HG03439 (cell line): ENCODE measurements around the gene TMCO6.
"Not testable (repeated sequence)": the region's sequence is repeated elsewhere in the genome, so short reads cannot be mapped to it uniquely, and the experiment has no call there.

ENCODE experiments used
- ATAC-seq: cut with Tn5 transposase; IDR thresholded peaks from one replicate; pipeline ENCODE4 v1.9.1; 2021; ENCODE audit warnings: mild to moderate bottlenecking, moderate library complexity; ENCODE audit not compliant: unreplicated experiment

The TMCO6 gene

GRCh38 chr5:140630292-140631035 is 8.8 kb upstream of the TMCO6 start:
- no peak for ATAC-seq

- ATAC-seq, result no peak
These were observed 8.2 kb upstream of the TMCO6 start for GRCh38 chr5:140631036-140631417.

GRCh38 chr5:140631831-140632365 is 7.4 kb upstream of the TMCO6 start:
- ATAC-seq, result no peak

GRCh38 chr5:140632366-140633020 is 6.8 kb upstream of the TMCO6 start:
- no peak for ATAC-seq

GRCh38 chr5:140633021-140633471 is 6.2 kb upstream of the TMCO6 start, which contains the start of gene CD14:
CD14 (minus strand) TSS chr5:140633175; CDS start chr5:140633071, 104 bp downstream.
- no peak for ATAC-seq

- ATAC-seq, result no peak
These were observed 5.8 kb upstream of the TMCO6 start for GRCh38 chr5:140633501-140633900.

GRCh38 chr5:140634103-140634502 is 5.1 kb upstream of the TMCO6 start:
- ATAC-seq, result no peak

GRCh38 chr5:140635291-140636257 is 3.7 kb upstream of the TMCO6 start:
- ATAC-seq, result no peak

GRCh38 chr5:140637371-140638100 is 1.7 kb upstream of the TMCO6 start:
- no peak for ATAC-seq

- ATAC-seq, result peak; percentile 1
These were observed 428 bp upstream of the TMCO6 start for GRCh38 chr5:140638898-140639147.

- ATAC-seq, result no peak
These were observed 2.5 kb downstream of the TMCO6 start for GRCh38 chr5:140641716-140642115.

GRCh38 chr5:140642718-140643117 is 3.5 kb downstream of the TMCO6 start:
- no peak for ATAC-seq

- ATAC-seq, result no peak
These were observed 7.8 kb downstream of the TMCO6 start for GRCh38 chr5:140647042-140647419.

GRCh38 chr5:140658870-140659269 is 19.6 kb downstream of the TMCO6 start:
- no peak for ATAC-seq

GRCh38 chr5:140660371-140660770 is 21.1 kb downstream of the TMCO6 start:
- ATAC-seq, result not testable (repeated sequence)

GRCh38 chr5:140664030-140664358 is 24.7 kb downstream of the TMCO6 start:
- no peak for ATAC-seq

GRCh38 chr5:140664359-140665119 is 25.3 kb downstream of the TMCO6 start, which contains the start of gene WDR55:
WDR55 (plus strand) TSS chr5:140664904; CDS start chr5:140664913, 9 bp downstream.
- ATAC-seq, result peak; percentile 96

- ATAC-seq, result not testable (repeated sequence)
These were observed 31.8 kb downstream of the TMCO6 start for GRCh38 chr5:140671035-140671434.

GRCh38 chr5:140671472-140672125 is 32.3 kb downstream of the TMCO6 start:
- ATAC-seq, result no peak
